Stimulated activated CD8-positive, alpha-beta memory T cell treated with anti-CD3 and anti-CD28 coated beads, Interleukin-7, amount 100 ng/mL, for 24 hours (primary cell): ENCODE results near the gene ZNF358.

Experiments used
- DNase-seq: peaks from one replicate; pipeline ENCODE4 v3.0.0-alpha.2; 2020; ENCODE audit warnings: low read depth

ZNF358 gene

GRCh38 chr19:7559102-7559501, 43.2 kb downstream of the ZNF358 start:
- no peak for DNase-seq

- no peak for DNase-seq
Observed at GRCh38 chr19:7560255-7560654, 44.4 kb downstream of the ZNF358 start.

- DNase-seq = no peak
Observed at GRCh38 chr19:7561325-7561724, 45.4 kb downstream of the ZNF358 start.

GRCh38 chr19:7562646-7563393, 46.9 kb downstream of the ZNF358 start:
- no peak for DNase-seq

- DNase-seq = no peak
Observed at GRCh38 chr19:7564866-7565265, 49.0 kb downstream of the ZNF358 start.

- DNase-seq = no peak
Observed at GRCh38 chr19:7565332-7565731, 49.4 kb downstream of the ZNF358 start.
